ENCODE measurements around the gene CHAD. TPM values are rescaled to one million over a fixed set of nuclear protein-coding genes. Genes with fewer than 3 reads are reported as not detected.
A peak's percentile ranks its signal among the peaks of the same experiment; 100 is the strongest.

The CHAD gene
- total RNA-seq, 1 experiment from 2014 or later = 0.09 TPM

- no peak for TF ChIP-seq ZNF512 (CRISPR knock-in tag; IDR thresholded peaks at IDR 0.05; ENCODE audit: borderline replicate concordance)
- no peak for TF ChIP-seq SP1 (CRISPR knock-in tag; conservative IDR thresholded peaks at IDR 0.05)
- TF ChIP-seq ZNF423 (CRISPR knock-in tag; IDR thresholded peaks at IDR 0.05) = peak; percentile 42; the same call in 1 of the 2 replicates
- TF ChIP-seq ZNF317 (CRISPR knock-in tag; IDR thresholded peaks at IDR 0.05; ENCODE audit: borderline replicate concordance, low read depth) = no peak
- Mint-ChIP-seq H3K27ac (no peak overlapping the region), H3K4me3 (peak overlapping the region; percentile 43), H3K27me3 (ENCODE audit: low read depth) (peaks cover 27% of the 10 kb centered on the region), H3K9me3 (no peaks in the 10 kb centered on the region), H3K36me3 (no peaks in the 10 kb centered on the region), H3K4me1 (peaks cover 23% of the 10 kb centered on the region)
- ChIA-PET POLR2A (no interaction called here), CTCF (interaction anchor here (0.8 to 1.8 kb wide), 4 partner anchors 34 to 106 kb away, joined by 3 to 18 read pairs (median 7); partner anchors contain the start of gene LRRC59)
- DNase-seq (ENCODE audit: low spot score) (no peak), ATAC-seq (no peak)
Measured at GRCh38 chr17:50467114-50467854, 1.4 kb downstream of the CHAD start.

- Mint-ChIP-seq H3K27ac (no peak overlapping the region), H3K4me3 (no peak overlapping the region), H3K27me3 (ENCODE audit: low read depth) (peaks cover 27% of the 10 kb centered on the region), H3K4me1 (peaks cover 23% of the 10 kb centered on the region), H3K9me3 (no peaks in the 10 kb centered on the region), H3K36me3 (no peaks in the 10 kb centered on the region)
- ChIA-PET POLR2A (no interaction called here), CTCF (no interaction called here)
- ATAC-seq (no peak), DNase-seq (ENCODE audit: low spot score) (no peak)
- TF ChIP-seq ATF1 (CRISPR knock-in tag; IDR thresholded peaks at IDR 0.05) (no peak), ATF6 (CRISPR knock-in tag; IDR thresholded peaks at IDR 0.05) (no peak), FOXK1 (CRISPR knock-in tag; IDR thresholded peaks at IDR 0.05) (no peak), TP53 (CRISPR knock-in tag; IDR thresholded peaks at IDR 0.05) (no peak), FOXJ3 (CRISPR knock-in tag; IDR thresholded peaks at IDR 0.05; ENCODE audit: borderline replicate concordance) (no peak), PRRX2 (CRISPR knock-in tag; IDR thresholded peaks at IDR 0.05) (no peak), ESRRA (CRISPR knock-in tag; IDR thresholded peaks at IDR 0.05; ENCODE audit: borderline replicate concordance) (no peak)
Measured at GRCh38 chr17:50466371-50467113, 2.1 kb downstream of the CHAD start.

GRCh38 chr17:50465635-50466034 is 3.0 kb downstream of the CHAD start:
- no peak overlapping the region for H3K4me3 Mint-ChIP-seq
- no peak for ATAC-seq
- H3K4me1 Mint-ChIP-seq = peaks cover 19% of the 10 kb centered on the region
- H3K27ac Mint-ChIP-seq = no peak overlapping the region
- peaks cover 27% of the 10 kb centered on the region for H3K27me3 Mint-ChIP-seq (ENCODE audit: low read depth)
- no peaks in the 10 kb centered on the region for H3K9me3 Mint-ChIP-seq
- CTCF ChIA-PET = no interaction called here
- TF ChIP-seq ZNF416 (CRISPR knock-in tag; IDR thresholded peaks at IDR 0.05) (no peak), TEAD1 (CRISPR knock-in tag; IDR thresholded peaks at IDR 0.05) (no peak), SOX15 (CRISPR knock-in tag; IDR thresholded peaks at IDR 0.05) (no peak), GTF2I (CRISPR knock-in tag; conservative IDR thresholded peaks at IDR 0.05) (no peak)
- POLR2A ChIA-PET = no interaction called here
- no peaks in the 10 kb centered on the region for H3K36me3 Mint-ChIP-seq
- no peak for DNase-seq (ENCODE audit: low spot score)

GRCh38 chr17:50465171-50465570 is 3.5 kb downstream of the CHAD start:
- Mint-ChIP-seq H3K9me3 (no peaks in the 10 kb centered on the region), H3K4me1 (peaks cover 15% of the 10 kb centered on the region), H3K27me3 (ENCODE audit: low read depth) (peaks cover 27% of the 10 kb centered on the region), H3K27ac (no peak overlapping the region), H3K36me3 (no peaks in the 10 kb centered on the region), H3K4me3 (no peak overlapping the region)
- ChIA-PET CTCF (no interaction called here), POLR2A (no interaction called here)
- no peak for ATAC-seq
- no peak for DNase-seq (ENCODE audit: low spot score)
- TF ChIP-seq NFATC4 (CRISPR knock-in tag; IDR thresholded peaks at IDR 0.05) = no peak
- no peak for TF ChIP-seq ZNF671 (CRISPR knock-in tag; IDR thresholded peaks at IDR 0.05)
- no peak for TF ChIP-seq ATF6 (CRISPR knock-in tag; IDR thresholded peaks at IDR 0.05)
- TF ChIP-seq ZNF423 (CRISPR knock-in tag; IDR thresholded peaks at IDR 0.05) = no peak
- no peak for TF ChIP-seq RELA (CRISPR knock-in tag; IDR thresholded peaks at IDR 0.05; ENCODE audit: borderline replicate concordance)
- TF ChIP-seq USF2 (CRISPR knock-in tag; IDR thresholded peaks at IDR 0.05) = no peak
- no peak for TF ChIP-seq MYBL2 (CRISPR knock-in tag; IDR thresholded peaks at IDR 0.05)
- no peak for TF ChIP-seq ZNF263 (CRISPR knock-in tag; IDR thresholded peaks at IDR 0.05; ENCODE audit: low read depth)
- TF ChIP-seq TCF7 (CRISPR knock-in tag; IDR thresholded peaks at IDR 0.05; ENCODE audit: low read depth) = no peak
